ENCODE results near the gene AMDHD2. TPM values are rescaled to one million over a fixed set of nuclear protein-coding genes. Genes with fewer than 3 reads are reported as not detected.

The AMDHD2 gene
- total and polyA plus RNA-seq, 2 of the 13 experiments (the other 11 are each of a cell fraction or from before 2014, with no cell fraction given): 33.5 to 39.1 TPM

- TF ChIP-seq ZNF318 (CRISPR knock-in tag; IDR thresholded peaks at IDR 0.05): peak; percentile 34; the same call in 1 of the 2 replicates
- no peak; the same call in 1 of the 2 replicates for TF ChIP-seq ZFP90 (CRISPR knock-in tag; IDR thresholded peaks at IDR 0.05; ENCODE audit: borderline replicate concordance)
- peak; percentile 78; the same call in 1 of the 2 replicates for TF ChIP-seq SIN3A (IDR thresholded peaks at IDR 0.05; ENCODE audit: borderline replicate concordance, low read depth, low read length)
- 0 out of 2 replicates have a peak, but pooled peaks have one; percentile 35 for TF ChIP-seq RARG (CRISPR knock-in tag; IDR thresholded peaks at IDR 0.05; ENCODE audit: low read depth)
- TF ChIP-seq ZSCAN25 (CRISPR knock-in tag; IDR thresholded peaks at IDR 0.05): peak; percentile 77; the same call in 1 of the 2 replicates
- TF ChIP-seq KMT2A (CRISPR knock-in tag; IDR thresholded peaks at IDR 0.05): peak; percentile 46
- TF ChIP-seq ARID2 (CRISPR knock-in tag; IDR thresholded peaks at IDR 0.05; ENCODE audit: borderline replicate concordance): 0 out of 2 replicates have a peak, but pooled peaks have one; percentile 55
- peak; percentile 91 for TF ChIP-seq HNF4A (CRISPR knock-in tag; IDR thresholded peaks at IDR 0.05)
- peak; percentile 65 to 85; a peak in 2 of 4 replicates for TF ChIP-seq HMGXB4 (CRISPR knock-in tag; IDR thresholded peaks at IDR 0.05; ENCODE audit: borderline replicate concordance in 1 of 2, low read depth in 1 of 2)
- TF ChIP-seq ZNF841 (CRISPR knock-in tag; IDR thresholded peaks at IDR 0.05; ENCODE audit: borderline replicate concordance): no peak
- TF ChIP-seq ETV5 (CRISPR knock-in tag; IDR thresholded peaks at IDR 0.05; ENCODE audit: borderline replicate concordance): peak; percentile 78; the same call in 1 of the 2 replicates
- 0 out of 2 replicates have a peak, but pooled peaks have one; percentile 68 for TF ChIP-seq ZNF543 (CRISPR knock-in tag; IDR thresholded peaks at IDR 0.05)
- TF ChIP-seq HIC2 (CRISPR knock-in tag; IDR thresholded peaks at IDR 0.05; ENCODE audit: low read depth): peak; percentile 59; the same call in 1 of the 2 replicates
These were observed 4.3 kb downstream of the AMDHD2 start (continued) for GRCh38 chr16:2524339-2524938.
